HK-2 (cell line): ENCODE data around the gene TTLL11.

Experiments
- DNase-seq: peaks from one replicate; pipeline ENCODE4 v3.0.0-alpha.2; 2018; ENCODE audit not compliant: unreplicated experiment

Gene TTLL11

DNA sequence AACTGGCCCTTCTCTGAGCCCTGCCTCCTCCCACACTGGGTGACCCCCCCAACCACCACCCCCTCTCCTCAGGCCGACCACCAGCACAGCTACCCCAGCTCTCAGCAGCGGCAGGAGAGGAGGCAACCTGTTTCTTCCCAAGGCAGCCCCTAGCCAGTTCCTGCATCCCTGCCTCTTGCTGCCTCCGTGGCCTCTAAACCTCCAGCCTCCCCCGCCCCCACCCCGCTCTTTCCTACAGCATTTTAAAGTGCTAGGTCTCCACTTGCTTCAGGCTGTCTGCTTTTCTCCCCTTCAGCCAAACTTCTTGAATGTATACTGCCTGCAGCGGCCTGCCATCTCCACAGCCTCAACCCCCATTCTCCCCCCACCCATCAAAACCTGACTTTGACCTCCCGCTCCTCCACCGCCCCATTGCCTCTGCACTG, 306.1 kb downstream of the TTLL11 start:
- no peak for DNase-seq

GRCh38 chr9:121786543-121786948, 306.6 kb downstream of the TTLL11 start:
- no peak for DNase-seq

DNA sequence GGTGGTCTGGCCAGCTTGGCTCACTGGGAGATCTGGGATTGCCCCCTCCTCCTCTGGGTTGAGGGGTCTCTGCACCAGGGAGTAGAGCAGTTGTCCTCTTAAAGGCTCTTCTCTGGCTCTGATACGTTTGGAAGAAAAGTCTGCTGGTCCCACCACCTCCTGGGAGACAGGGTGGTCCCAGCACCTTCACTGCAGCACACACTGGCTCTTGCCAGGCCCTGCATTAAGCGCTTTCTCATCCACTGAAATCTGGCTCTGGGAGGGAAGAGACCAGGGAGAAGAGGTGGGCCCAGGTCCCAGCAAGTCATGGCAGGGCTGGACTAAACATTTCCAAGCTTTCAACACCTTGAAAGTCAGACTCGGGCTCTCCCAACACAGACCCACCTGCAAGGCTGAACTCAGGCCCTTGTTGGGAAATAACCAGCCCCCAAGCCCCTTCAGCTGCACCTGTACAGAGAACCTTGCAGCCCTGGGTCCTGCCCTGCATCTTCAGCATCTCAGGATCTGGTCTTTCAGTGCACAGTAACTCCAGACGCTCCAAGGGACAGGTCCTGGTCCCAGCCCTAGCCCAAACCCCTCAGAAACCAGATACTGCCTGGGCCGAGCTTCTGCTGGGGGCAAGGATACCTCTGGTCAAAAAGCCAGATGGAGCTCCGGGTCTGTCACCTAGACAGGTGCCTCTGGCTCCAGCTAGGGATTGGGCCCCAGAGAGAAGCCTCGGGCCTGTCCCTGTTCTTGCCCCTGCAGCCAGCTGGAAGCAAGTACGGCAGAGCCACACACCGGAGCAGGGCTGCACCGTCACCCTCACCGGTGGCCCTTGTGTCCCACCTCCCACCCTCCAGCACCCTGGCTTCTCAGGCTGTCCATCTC, 307.2 kb downstream of the TTLL11 start:
- no peak for DNase-seq

DNA sequence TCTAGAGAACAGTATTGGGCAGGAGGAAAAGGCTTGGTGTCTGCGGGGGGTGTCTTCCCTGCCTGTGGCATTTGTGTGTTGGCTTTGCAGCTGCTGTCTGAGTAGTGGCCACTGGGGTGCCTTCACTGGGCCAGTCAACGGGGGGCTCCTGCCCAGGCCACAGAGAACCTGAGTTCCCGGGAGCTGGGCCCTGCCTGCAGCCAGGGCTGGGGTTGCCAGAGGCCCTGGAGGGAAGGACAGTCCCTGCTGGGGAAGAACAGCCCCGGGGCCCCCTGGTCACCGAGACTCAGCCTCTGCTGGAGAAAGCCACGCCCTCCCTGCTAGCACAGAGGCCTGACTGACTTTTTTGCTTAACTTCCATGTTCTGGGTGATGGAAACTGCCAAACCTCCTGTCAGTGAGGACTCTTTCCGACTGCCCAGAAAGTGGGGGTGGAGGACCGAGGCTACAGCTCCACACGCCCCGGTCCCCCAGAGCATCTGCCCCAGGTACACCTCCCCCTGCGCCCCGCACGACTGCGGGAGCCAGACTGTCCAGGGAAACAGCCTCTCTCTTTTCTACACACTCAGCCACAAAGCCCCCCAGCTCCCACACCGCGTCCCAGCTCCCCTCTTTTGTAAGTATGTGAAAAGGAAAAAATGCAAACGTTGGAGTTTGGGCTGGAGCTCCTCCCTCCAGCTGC, 308.2 kb downstream of the TTLL11 start:
- no peak for DNase-seq

DNA sequence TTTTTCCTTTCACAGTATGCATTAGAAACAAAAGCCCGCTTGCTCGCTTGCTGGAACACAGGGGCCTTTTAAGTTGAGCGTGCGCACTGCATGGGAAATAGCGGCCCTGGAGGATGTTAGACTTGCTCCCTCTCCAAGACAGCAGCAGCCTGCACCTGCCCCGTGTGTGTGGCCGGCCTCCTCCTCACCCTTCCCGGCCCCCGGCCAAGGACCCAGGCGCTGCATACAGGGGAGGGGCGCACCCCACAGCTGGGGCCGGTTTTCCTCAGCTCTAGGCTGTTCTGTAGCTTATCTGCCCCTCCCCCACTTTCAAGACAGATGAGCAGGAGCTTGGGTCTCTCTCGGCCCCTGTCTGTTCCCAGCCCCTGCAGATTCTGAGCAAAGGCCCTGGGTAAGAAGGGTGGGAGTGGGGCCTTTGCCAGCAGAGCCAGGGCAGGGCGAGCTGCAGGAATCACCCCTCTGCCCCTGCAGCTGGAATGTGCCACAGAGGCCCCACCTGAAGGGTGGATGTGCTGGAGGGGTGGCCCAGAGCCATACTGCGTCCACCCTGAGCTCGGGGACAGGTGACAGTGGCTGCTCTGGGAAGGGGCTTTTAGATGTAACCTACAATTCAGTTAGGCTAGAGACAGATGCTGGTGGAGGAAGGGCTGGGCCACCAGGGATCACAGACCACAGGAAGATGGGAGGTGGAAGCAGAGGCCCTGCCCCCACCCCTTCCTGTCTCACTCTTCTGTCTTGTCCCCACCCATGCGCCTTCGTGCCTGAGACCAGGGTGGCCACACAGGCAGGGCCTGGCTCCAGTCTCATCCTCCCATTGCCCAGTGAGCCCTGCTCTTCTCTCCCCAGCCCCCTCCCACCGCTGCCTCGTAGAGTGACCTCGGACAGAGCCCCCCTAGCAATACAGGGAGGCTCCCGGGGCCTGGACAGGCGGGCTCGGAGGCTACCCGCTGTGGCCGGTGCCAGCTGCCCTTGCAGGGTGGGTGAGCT, 309.3 kb downstream of the TTLL11 start:
- DNase-seq: no peak

GRCh38 chr9:121783111-121783510, 310.0 kb downstream of the TTLL11 start:
- DNase-seq: no peak

DNA sequence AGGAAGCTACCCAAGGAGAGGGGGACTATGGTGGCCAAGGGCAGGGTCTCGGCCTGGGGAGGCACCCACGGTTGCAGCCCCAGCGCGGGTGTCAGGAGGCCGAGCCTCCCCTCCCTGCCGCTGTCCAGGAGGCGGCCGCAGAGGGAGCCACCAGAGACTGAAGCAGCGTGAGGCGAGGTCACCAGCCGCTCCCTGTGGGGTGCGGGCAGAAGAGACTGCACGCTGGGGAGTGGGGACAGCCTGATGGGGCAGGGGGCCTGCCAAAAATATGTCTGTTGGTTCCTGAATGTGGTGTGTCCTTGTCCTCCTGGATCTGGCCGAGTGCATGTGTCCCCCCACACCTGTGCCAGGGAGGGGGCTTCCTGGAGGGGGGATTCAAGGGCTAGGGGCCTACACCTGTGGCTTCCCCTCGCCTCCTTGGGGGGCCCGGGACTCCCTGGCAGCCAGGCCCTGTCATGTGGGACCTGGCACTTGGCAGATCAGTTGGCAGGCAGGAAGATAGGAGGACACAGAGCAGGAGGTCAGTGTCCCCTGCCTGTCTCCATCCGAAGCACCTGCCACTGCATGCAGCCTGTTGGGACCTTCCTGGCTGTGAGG, 310.5 kb downstream of the TTLL11 start:
- no peak for DNase-seq

- no peak for DNase-seq
Observed at GRCh38 chr9:121781701-121782464, 311.2 kb downstream of the TTLL11 start.

GRCh38 chr9:121781145-121781548, 312.0 kb downstream of the TTLL11 start:
- DNase-seq: no peak

DNA sequence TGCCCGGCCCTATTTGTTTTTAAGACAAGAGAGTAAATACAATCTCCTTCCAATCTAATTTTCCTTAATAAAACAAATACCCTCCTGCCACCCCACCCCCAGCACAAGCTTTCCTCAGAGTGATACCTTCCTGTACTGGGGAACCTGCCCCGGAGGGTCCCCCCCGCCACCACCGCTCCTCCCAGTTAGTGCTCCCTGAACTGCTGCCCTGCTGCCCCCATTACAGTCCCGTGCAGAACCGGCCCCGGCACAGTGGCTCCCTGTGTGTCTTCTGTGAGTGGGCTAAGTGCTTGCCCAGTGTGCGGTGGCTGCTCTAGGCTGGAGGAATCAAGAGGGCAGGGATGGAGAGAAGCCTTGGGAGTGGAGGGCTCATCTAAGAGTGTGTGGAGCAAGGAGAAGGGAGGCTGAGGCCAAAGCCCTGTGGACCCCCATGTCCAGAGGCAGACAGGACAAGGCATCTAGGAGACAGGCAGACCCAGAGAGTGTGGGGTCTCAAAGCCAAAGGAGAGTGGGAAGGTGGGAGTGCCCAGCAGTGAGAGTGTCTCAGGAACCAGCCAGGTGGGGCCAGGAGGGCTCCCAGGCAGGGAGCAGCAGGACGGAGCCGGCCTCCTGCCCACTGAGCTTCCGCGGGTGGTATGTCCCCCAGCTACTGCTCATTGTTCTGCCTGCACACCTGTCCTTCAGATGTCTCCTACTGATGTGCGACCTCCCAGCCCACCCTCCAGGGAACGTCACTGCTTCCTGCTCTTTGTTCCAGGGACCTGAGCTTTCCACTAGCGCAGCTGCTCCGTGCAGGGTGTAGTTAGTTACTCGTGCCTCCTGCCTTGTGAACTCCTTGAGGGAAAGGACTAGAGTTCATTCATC, 312.7 kb downstream of the TTLL11 start:
- no peak for DNase-seq

DNA sequence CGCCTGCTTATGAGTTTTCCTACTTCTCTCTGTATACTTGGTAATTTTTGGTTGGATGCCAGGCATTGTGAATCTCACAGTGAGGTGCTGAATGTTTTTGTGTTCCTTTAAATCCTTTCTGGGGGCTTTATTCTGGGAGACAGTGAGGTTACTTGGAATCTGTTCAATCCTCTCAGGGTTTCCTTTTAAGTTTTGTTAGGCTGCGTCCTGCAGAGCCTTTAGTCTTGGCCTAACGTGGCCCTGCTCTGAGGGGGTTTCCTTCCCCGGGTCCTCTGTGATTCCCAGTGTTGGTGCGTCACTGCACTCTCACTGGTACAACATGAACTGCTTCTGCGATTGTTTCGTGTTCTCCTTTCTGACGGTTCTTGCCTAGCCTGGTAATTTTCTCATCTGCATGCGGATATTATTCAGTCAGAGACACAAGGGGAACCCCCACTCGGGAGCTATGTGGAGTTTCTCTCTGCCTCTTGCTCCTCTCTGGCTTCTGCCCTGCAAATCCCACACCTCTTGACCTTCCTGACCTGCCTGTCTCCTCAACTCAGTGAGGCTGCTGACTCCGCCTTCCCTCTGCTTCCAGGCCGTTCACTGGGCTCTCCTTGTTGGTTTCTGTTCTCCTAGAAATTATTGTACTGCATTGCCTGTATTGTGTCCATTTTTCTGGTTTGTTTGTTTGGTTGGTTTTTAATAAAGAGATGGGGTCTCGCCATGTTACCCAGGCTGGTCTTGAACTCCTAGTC, 313.6 kb downstream of the TTLL11 start:
- no peak for DNase-seq

DNA sequence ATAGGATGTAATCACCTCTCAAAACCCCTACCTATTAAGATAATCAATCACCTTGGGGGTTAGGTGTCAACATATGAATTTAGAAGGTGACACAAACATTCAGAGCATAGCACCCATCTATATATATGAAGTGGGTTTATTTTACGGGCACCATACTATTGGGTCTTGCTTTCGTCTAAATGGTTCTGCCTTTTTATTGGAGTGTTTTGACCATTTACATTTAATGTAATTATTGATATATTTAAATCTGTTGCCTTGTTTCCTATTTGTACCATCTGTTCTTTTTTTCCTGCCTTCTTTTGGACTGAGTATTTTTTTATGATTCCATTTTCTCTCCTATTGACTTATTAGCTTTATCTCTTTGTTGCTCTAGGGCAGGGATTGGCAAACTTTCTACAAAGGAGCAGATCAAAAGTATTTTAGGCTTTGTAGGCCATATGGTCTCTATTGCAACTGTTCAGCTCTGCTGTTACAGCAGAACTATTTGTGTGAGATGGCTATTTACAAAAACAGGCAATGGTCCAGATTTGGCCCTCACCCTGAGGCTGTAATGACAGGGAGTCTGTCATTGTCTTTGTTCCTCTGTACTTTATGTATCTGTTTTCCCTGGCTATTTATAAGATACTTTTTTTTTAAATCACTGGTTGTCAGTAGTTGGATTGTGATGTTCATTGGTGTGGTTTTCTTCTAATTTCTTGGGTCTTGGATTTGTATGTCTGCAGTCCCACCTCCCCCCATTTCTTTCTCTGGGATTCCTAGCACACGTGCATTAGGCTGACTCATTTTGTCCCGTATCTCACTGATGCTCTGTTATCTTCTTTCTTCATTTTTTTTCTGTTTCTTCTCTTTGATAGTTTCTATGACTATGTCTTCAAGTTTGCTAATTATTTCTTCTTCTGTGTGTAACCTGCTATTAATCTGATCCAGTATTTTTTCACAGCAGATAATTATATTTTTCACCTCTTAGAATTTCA, 314.6 kb downstream of the TTLL11 start:
- DNase-seq: no peak

DNA sequence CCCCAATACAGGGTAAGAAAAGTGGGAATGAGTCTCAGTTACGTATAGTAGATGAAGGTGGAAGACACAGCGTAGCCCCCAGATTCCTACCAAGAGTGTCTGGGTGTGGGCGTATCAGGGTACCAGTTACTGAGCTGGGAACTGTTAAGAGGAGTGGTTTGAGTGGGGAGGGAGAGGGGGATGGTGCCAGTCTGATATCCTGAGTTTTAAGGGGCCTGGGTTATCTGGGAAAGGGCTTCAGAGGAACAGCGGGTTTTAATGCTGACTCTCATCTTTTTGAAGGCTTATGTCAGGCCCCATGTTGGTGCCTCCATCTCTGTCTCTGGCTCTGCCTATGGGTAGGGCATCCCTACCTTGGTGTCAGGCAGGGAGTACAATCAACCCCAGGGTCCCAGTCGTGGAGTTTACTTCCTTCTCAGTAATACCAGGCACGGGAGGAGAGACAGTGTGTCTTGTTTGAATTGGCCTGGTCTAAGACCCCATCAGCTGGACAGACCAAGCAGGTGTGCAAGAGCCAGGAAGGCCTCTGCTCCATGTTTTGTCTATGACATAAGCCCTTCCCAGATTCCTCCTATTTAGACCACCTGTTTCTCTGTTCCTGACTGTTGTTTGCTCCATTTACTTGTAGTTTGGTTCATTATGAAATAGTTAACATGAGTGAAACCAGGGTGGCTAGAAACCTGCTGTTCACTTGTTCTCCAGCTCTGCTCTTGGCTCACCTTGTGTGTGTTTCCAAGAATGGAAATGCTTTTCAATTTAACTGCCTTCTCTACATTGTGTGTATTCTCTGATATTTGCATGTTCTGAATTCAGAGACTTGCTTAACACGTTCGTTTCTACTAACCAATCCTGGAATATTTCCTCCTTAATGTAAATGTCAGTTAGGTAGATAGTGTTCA, 316.1 kb downstream of the TTLL11 start:
- no peak for DNase-seq

GRCh38 chr9:121776001-121776738, 316.9 kb downstream of the TTLL11 start:
- no peak for DNase-seq

DNA sequence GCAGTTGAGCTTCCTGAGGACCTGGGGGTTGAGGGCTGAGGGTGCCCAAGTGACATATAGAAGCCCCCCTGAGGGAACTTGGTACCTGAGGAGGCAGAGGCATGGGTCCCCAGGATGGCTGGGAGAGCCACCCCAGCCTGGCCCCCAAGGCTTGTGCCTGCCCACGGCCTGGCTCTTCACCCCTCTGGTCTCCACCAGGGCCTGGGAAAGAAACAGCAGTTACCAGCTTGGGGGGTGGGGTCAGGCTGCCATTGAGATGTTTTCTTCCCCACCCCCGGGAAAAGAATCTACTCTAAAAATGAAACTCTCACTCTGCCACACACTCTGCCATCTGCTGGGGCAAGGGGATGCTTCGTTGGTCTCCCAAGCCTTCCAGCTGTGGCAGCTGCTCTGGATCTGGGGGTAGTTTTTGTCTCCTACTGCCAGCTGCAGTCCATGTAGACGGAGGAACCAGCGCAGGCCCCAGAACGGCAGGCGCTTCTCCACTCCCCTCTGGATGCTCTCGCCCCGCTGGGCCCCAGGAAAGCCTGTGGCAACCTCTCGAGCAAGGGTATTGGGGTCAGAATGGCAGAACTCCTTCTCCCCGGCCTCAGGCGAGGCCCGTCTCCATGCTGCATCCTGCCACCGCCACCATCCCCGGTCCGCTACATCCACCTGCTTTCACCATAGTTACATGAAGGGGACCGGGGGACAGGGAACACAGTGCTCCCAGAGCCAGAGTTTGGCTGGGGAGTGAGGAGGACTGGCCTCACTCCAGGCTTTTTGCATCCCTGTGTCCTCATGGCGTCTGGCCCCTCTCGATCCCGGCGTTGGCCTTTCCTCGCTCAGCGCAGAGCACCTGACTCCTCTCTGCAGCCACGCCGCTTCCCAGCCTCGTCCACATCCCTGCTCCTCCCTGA, 318.1 kb downstream of the TTLL11 start:
- DNase-seq: no peak
